Stomach (tissue), 4 donors: ENCODE results near the gene FHOD3.

ENCODE experiments used
- CTCF ChIP-seq, 7 experiments: fragments of 450-650 bp in 4 of 7; fragments of 200-600 bp in 3 of 7; sonication (generic) in 3 of 7; IDR thresholded peaks; one replicate each; pipeline ENCODE4 v1.5.1; 2016 to 2019; ENCODE audit warnings: antibody characterized with exemption in 7 of 7, control low read depth in 2 of 7, mild to moderate bottlenecking in 1 of 7
- EP300 ChIP-seq: sonication (generic); formaldehyde crosslinking; IDR thresholded peaks from one replicate; pipeline ENCODE4 v1.6.1; 2017; ENCODE audit warnings: antibody characterized with exemption
- POLR2A ChIP-seq, 4 donors: fragments of 450-650 bp; IDR thresholded peaks; one replicate each; pipeline ENCODE4 v1.6.1; 2016; ENCODE audit warnings: antibody characterized with exemption in 4 of 4, control low read depth in 2 of 4, mild to moderate bottlenecking in 1 of 4, moderate library complexity in 1 of 4
- POLR2AphosphoS5 ChIP-seq, 3 donors: sonication (generic); formaldehyde crosslinking; IDR thresholded peaks; one replicate each; pipeline ENCODE4 v1.6.1; 2016; ENCODE audit warnings: antibody characterized with exemption in 3 of 3

- TF ChIP-seq CTCF (IDR thresholded peaks at IDR 0.05) (no peak), EP300 (no peak), POLR2A (IDR thresholded peaks at IDR 0.05) (no peak), POLR2AphosphoS5 (IDR thresholded peaks at IDR 0.05) (no peak)
Measured at GRCh38 chr18:36636237-36636817, 338.8 kb downstream of the FHOD3 start.
